ENCODE data around the gene MGMT. TPM values are rescaled to one million over a fixed set of nuclear protein-coding genes. Genes with fewer than 3 reads are reported as not detected.

The MGMT gene
- total and polyA plus RNA-seq, 2 donors (not counting 1 experiment from before 2014, with no cell fraction given): 1.9 to 29.1 TPM

- H3K9ac ChIP-seq (ENCODE audit: insufficient read depth, low read length): no peak overlapping the region
- peak in 1 of 2 donors; percentile 26 for DNase-seq (ENCODE audit: low read depth in 2 of 2)
- no peaks in the 10 kb centered on the region for H3K9me3 ChIP-seq (ENCODE audit: control insufficient read depth, insufficient read depth, low read depth, low read length)
- TF ChIP-seq CTCF (conservative IDR thresholded peaks at IDR 0.05 in 1 of 2, IDR thresholded peaks at IDR 0.05 in 1 of 2; ENCODE audit: low read depth in 1 of 2, low read length in 2 of 2): no peak
- TF ChIP-seq EZH2 (IDR thresholded peaks at IDR 0.05; ENCODE audit: low read length, missing control alignments): no peak
- no peaks in the 10 kb centered on the region for H3K36me3 ChIP-seq (ENCODE audit: control insufficient read depth, insufficient read depth, low read length)
- no peaks in the 10 kb centered on the region for H3K27me3 ChIP-seq (ENCODE audit: control insufficient read depth, insufficient read depth, low read length)
- H3K4me1 ChIP-seq (ENCODE audit: control insufficient read depth, extremely low read depth, insufficient read depth, low read length): no peaks in the 10 kb centered on the region
- H4K20me1 ChIP-seq (ENCODE audit: control insufficient read depth, extremely low read depth, insufficient read depth, low read length): no peaks in the 10 kb centered on the region
- no peak overlapping the region for H2AFZ ChIP-seq (ENCODE audit: low read length)
- H3K4me2 ChIP-seq (ENCODE audit: extremely low read depth, insufficient read depth, low read length): no peak overlapping the region
- no peak overlapping the region for H3K4me3 ChIP-seq (replicated peaks in 1 of 4; ENCODE audit: control extremely low read depth in 1 of 4, insufficient read depth in 1 of 4, low read depth in 3 of 4, low read length in 4 of 4)
- H3K27ac ChIP-seq (ENCODE audit: insufficient read depth, low read length): no peak overlapping the region
- no peaks in the 10 kb centered on the region for H3K79me2 ChIP-seq (ENCODE audit: control insufficient read depth, insufficient read depth, low read length)
These were observed 74.2 kb downstream of the MGMT start for GRCh38 chr10:129541200-129541599.

- no peaks in the 10 kb centered on the region for H4K20me1 ChIP-seq (ENCODE audit: control insufficient read depth, extremely low read depth, insufficient read depth, low read length)
- H3K9me3 ChIP-seq (ENCODE audit: control insufficient read depth, insufficient read depth, low read depth, low read length): no peaks in the 10 kb centered on the region
- H3K27ac ChIP-seq (ENCODE audit: insufficient read depth, low read length): no peak overlapping the region
- H3K36me3 ChIP-seq (ENCODE audit: control insufficient read depth, insufficient read depth, low read length): no peaks in the 10 kb centered on the region
- no peaks in the 10 kb centered on the region for H3K27me3 ChIP-seq (ENCODE audit: control insufficient read depth, insufficient read depth, low read length)
- no peak overlapping the region for H2AFZ ChIP-seq (ENCODE audit: low read length)
- DNase-seq (ENCODE audit: low read depth in 2 of 2): no peak
- H3K4me1 ChIP-seq (ENCODE audit: control insufficient read depth, extremely low read depth, insufficient read depth, low read length): no peaks in the 10 kb centered on the region
- no peaks in the 10 kb centered on the region for H3K79me2 ChIP-seq (ENCODE audit: control insufficient read depth, insufficient read depth, low read length)
- no peak overlapping the region for H3K9ac ChIP-seq (ENCODE audit: insufficient read depth, low read length)
- H3K4me3 ChIP-seq (replicated peaks in 1 of 4; ENCODE audit: control extremely low read depth in 1 of 4, insufficient read depth in 1 of 4, low read depth in 3 of 4, low read length in 4 of 4): no peak overlapping the region
- H3K4me2 ChIP-seq (ENCODE audit: extremely low read depth, insufficient read depth, low read length): no peak overlapping the region
- TF ChIP-seq EZH2 (IDR thresholded peaks at IDR 0.05; ENCODE audit: low read length, missing control alignments): no peak
- TF ChIP-seq CTCF (conservative IDR thresholded peaks at IDR 0.05 in 1 of 2, IDR thresholded peaks at IDR 0.05 in 1 of 2; ENCODE audit: low read depth in 1 of 2, low read length in 2 of 2): no peak
These were observed 74.9 kb downstream of the MGMT start for GRCh38 chr10:129541748-129542487.

GRCh38 chr10:129542589-129542988 is 75.5 kb downstream of the MGMT start:
- Histone ChIP-seq H3K36me3 (ENCODE audit: control insufficient read depth, insufficient read depth, low read length) (no peaks in the 10 kb centered on the region), H3K4me2 (ENCODE audit: extremely low read depth, insufficient read depth, low read length) (no peak overlapping the region), H3K4me1 (ENCODE audit: control insufficient read depth, extremely low read depth, insufficient read depth, low read length) (no peaks in the 10 kb centered on the region), H3K9ac (ENCODE audit: insufficient read depth, low read length) (no peak overlapping the region), H2AFZ (ENCODE audit: low read length) (no peak overlapping the region), H3K27ac (ENCODE audit: insufficient read depth, low read length) (no peak overlapping the region), H3K4me3 (replicated peaks in 1 of 4; ENCODE audit: control extremely low read depth in 1 of 4, insufficient read depth in 1 of 4, low read depth in 3 of 4, low read length in 4 of 4) (no peak overlapping the region), H3K9me3 (ENCODE audit: control insufficient read depth, insufficient read depth, low read depth, low read length) (no peaks in the 10 kb centered on the region), H4K20me1 (ENCODE audit: control insufficient read depth, extremely low read depth, insufficient read depth, low read length) (no peaks in the 10 kb centered on the region), H3K79me2 (ENCODE audit: control insufficient read depth, insufficient read depth, low read length) (no peaks in the 10 kb centered on the region), H3K27me3 (ENCODE audit: control insufficient read depth, insufficient read depth, low read length) (no peaks in the 10 kb centered on the region)
- TF ChIP-seq CTCF (conservative IDR thresholded peaks at IDR 0.05 in 1 of 2, IDR thresholded peaks at IDR 0.05 in 1 of 2; ENCODE audit: low read depth in 1 of 2, low read length in 2 of 2) (no peak), EZH2 (IDR thresholded peaks at IDR 0.05; ENCODE audit: low read length, missing control alignments) (no peak)
- no peak for DNase-seq (ENCODE audit: low read depth in 2 of 2)

All from fibroblast of lung (primary cell).